RPMI8226 (cell line): ENCODE results near the gene SESTD1.
"Not testable (repeated sequence)": the region's sequence is repeated elsewhere in the genome, so short reads cannot be mapped to it uniquely, and the experiment has no call there.

ENCODE experiments used
- DNase-seq: peaks from one replicate; pipeline ENCODE4 v3.0.0-alpha.2; 2015

SESTD1 gene

DNA sequence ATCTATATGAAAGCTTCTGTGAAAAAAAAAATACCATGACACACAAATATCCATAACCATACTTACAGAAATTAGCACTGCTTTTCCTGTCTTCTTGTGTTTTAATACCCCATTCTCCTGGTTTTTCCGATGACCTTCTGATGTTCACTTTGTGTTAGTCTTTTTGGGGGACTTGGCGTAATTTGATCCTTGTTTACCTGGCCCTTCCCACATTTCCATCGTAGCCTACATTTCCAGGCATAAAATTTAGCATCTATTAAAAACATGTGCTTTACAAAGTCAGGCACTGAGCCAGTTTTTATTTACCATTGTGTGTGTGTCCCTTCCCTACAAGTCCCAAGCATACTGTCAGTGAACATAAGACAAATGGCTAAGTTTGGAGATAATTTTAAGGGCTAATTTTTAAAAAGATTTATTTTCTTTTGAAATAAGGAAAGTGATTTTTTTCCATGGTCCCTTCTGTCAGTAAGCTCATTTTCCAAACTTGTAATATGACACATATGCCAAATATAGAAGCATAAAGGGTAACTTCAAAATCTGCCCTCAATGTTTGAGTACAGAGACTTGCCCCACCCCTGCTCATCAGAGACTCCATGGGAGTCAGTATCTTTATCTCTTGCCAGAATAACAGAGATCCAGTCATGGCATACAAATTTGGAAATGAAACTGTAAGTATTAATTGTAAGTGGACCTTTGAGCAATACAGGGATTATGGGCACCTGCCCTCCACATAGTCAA is 27.3 kb downstream of the SESTD1 start:
- no peak for DNase-seq

DNA sequence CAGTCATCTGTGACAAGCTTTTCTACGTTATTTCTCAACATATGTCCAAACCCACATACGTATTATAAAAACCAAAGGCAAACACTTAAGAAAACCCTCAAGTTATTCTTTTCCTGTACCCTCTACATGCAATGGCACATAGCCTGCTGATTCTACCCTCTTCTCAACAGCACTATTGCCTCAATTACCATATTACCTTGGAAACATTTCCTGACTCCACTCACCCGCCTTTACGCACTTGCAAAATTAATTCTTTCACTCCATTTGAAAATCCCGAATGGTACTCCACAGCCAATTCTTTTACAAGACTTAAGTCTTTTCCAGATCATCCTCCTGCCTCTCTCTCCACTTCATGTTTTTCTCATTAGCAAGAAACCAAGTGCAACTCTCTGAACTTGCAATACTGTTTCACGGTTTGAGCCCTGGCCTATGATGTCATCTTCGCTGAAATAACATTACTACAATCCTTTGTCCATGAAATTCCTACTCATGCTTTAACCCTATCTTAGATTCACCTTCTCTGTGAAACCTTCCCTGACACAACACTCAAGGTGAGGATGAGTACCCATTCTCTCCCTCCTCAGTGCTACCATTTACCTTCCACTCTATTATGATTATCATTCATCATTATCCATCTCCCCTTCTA is 29.0 kb downstream of the SESTD1 start:
- DNase-seq = no peak

DNA sequence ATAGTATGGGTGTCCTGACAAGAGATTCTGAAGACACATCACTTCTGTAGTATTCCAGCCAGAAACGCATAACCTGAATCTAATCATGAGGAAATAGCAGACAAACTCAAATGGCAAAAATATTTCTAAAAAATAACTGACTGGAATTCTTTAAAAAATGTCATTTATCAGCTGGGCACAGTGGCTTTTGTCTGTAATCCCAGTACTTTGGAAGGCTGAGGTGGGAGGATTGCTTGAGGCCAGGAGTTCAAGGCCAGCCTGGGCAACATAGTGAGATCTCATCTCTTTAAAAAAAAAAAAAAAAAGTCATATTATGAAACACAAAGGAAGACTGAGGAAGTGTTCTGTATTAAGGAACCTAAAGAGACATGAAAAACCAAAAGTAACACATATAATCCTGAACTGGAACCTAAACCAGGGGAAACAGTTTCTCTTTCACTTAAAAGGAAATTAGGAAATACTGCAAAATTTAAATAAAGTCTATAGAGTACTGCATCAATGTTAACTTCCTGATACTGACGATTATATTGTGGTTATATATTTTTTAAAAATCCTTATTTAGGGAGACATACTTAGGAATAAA is 29.9 kb downstream of the SESTD1 start:
- no peak for DNase-seq

DNA sequence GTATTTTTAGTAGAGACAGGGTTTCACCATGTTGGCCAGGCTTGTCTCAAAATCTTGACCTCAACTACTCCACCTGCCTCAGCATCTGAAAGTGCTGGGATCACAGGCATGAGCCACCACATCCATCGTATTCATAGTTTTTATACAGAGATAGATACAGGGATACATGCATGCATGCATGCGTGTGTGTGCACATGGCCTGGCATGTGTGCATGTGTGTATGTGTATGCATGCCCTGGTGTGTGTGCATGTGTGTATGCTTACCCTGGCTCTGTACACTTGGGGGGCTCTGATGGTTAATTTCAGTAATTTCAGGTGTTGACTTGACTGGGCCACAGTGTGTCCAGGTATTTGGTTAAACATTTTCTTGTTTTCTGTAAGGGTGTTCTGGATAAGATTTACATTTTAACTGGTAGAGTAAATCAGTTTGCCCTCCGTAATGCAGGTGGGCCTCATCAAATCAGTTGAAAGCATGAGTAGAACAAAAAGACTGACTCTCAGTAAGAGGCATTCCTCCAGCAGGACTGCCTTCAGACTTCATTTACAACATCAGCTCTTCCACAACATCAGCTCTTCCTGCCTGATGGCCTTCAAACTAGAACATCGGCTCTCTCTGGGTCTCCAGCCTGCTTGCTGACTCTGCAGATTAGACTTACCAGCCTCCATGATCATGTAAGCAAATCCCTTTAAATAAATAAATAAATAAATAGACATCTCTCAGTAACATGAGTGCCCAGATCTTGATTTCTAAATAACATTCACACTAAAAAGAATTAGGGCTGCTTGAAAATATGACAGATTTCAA is 30.8 kb downstream of the SESTD1 start:
- peak; percentile 52 for DNase-seq

DNA sequence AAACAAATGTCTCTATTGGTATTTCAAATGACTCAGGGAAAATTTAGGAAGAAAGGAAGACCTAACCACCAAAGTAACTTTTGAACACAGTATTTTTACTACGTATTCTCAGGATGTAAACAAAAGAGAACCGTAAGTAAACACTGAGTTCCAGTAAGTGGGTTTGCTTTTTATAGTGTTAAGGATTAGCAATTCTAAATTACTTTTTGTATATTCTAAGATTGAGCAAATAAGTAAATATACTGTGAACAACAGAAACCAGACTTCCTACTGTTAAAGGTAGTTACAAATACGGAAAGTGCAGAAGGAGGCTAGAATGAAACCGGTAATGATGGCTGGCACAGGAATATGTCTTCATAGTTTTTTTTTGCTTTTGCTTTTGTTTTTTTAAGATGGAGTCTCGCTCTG is 31.5 kb downstream of the SESTD1 start:
- no peak for DNase-seq

DNA sequence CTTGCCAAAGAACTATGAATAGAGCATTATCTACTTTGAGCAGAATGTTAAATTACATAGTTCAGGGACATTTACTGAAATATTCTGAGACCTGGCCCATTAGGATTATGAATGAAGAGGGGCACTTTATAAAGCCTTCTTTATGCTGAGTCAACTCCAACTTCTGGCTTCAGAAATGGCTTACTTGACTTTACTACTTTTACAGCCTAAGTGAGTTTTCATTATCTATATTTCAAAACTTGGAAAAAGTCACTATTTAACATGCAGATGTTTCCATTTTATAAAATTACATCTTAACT is 37.7 kb downstream of the SESTD1 start:
- no peak for DNase-seq

DNA sequence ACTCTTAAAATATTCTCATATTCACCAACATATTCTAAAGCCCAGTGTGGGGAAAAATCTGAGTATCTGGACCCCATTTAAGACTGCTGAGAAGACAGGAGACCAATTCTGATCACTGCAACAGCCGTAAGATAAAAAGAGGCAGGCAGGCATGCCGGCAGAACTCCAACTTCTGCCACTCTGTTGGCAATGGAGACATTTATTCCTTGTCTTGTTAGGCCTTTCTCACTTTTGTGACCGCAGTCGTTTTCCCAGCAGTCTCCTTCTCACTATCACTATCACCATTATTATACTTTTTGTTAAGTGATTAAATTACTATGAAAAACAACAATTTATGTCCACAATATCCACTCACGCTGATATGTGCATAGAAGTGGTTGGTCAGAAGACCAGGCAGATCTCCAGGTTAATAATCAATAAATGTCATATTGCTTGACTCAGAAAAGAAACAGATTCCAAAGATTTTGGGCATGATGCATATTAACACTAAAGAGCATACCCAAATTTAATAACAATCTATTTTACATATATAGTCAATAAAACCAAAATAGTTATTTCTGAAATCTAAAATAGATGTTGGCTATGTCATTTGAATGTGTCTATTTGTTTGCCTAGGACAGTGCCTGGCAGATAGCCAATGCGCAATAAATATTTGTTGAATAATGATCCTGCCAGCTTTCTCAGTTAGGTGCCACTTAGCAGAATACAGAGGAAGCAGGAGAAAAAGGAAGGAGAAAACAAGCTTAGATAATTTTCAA is 38.2 kb downstream of the SESTD1 start:
- no peak for DNase-seq

DNA sequence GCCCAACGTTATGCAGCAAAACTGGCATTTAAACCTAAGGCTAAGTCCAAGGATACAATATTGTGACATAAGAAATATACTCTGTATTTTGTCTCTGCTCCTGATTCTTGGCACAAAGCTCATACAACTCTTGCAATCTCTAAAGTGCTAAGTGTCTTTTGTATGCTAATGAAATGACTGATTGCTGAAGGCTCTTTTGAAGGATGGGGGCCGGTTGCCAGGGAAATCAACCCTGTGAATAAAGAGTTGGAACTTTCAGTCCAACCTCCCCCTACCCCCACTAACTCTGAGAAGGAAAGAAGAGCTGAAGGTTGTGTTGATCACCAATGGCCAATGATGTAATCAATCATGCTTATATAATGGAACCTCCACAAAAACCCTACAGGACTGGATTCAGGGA is 40.3 kb downstream of the SESTD1 start:
- no peak for DNase-seq

DNA sequence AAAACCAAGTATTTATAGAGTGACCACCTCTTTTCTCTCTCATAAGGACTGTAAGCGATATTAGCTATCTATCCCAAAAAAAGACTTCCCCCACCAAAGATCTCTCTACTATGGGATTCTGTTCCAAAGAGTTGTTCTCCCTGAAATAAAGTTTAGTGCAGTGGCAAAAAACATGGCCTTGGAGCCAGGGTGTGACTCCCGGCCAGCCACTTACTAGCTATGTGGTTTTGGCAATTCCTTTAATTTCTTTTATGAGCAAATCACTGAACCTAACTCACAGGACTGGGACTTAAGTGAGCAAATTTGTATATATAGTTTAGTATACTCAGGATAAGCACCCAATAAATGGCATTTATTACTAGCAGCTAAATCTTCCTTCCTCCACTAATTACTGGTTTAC is 42.6 kb downstream of the SESTD1 start:
- DNase-seq = no peak

DNA sequence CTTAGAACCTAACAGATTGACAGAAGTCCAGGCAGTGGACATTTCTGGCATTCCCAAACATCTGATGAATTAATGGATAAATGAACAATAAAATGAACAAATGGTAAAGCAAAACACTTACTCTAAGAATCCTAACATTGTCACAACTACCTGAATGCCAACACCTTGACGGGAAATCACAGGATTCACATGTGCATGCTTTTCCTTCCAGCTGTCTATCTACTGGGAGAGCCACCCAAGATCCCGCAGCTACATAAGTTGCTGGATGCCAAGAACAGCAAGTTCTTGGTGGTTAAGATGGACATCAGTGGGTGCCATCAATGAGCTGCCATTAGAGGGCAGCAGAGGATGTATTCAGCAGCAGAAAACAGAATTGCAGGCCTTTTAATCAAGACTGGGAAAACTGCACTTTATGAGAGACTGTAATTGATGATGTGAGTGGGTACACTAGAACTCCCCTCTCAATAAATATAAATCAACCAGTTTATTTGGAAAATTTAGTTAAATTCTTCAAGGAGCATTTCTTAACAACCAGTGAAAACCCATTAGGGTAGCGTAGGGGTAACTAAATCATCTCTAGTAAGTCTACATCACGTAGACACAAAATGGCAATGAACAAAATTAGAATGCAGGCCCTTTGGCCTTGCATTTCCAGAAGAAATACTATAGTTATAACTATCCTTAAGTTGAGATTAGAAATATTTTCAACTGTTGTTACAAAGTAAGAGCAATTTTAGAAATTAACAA is 45.6 kb downstream of the SESTD1 start:
- DNase-seq = peak; percentile 75

DNA sequence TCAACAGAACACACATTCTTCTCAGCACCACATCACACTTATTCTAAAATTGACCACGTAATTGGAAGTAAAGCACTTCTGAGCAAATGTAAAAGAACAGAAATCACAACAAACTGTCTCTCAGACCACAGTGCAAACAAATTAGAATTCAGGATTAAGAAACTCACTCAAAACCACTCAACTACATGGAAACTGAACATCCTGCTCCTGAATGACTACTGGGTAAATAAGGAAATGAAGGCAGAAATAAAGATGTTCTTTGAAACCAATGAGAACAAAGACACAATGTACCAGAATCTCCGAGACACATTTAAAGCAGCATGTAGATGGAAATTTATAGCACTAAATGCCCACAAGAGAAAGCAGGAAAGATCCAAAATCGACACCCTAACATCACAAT is 50.0 kb downstream of the SESTD1 start:
- not testable (repeated sequence) for DNase-seq

DNA sequence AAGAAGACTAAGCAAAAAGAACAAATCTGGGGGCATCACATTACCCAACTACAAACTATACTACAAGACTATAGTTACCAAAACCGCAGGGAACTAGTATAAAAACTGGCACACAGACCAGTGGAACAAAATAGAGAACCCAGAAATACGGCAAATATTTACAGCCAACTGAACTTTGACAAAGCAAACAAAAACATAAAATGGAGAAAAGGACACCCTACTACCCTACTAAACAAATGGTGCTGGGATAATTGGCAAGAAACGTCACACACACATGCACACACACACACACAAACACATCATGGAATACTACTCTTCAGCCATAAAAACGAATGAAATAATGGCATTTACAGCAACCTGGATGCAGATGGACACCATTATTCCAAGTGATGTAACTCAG is 53.3 kb downstream of the SESTD1 start:
- DNase-seq = no peak

DNA sequence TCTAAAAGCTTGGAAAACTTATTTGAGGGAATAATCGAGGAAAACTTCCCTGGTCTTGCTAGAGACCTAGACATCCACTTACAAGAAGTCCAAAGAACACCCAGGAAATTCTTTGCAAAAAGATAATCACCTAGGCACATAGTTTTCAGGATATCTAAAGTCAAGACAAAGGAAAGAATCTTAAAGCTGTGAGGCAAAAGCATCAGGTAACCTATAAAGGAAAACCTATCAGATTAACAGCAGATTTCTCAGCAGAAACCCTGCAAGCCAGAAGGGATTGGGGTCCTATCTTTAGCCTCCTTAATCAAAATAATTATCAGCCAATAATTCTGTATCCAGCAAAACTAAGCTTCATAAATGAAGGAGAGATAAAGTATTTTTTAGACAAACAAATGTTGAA is 56.4 kb downstream of the SESTD1 start:
- DNase-seq = not testable (repeated sequence)

DNA sequence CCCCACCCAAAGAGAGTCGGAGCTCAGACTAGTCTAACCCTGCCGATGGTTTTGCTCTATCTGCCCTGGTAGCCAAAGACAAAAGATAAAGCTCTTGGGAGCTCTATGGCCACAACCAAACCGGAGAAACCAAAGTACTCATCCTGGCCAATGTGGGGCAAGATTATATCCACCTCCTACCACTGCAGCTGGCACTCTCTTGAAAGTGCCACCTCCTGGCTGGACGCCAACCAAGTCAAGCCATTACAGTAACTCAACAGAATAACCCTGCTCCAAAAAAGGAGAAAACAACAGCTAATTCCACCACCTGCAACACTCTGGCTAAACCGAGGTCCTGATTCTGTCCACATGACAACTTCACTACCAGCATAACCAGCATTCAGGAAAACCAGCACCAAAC is 57.6 kb downstream of the SESTD1 start:
- DNase-seq = peak; percentile 82

DNA sequence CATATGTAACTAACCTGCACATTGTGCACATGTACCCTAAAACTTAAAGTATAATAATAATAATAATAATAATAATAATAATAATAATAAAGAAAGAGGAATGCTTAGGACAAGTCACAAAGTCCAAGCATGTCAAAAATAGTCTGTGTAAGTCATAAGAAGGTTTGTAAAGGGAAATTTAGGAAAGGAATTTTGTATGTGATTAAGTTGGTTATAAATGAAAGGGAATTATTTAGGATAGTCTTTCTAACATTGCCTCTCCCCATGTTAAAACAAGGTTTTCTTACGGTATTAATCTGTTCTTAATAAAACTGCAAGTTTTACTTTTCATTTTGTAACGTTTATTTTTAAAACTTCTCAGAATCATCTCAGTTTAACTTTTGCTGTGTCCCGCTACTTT is 62.8 kb downstream of the SESTD1 start:
- DNase-seq = peak; percentile 24

DNA sequence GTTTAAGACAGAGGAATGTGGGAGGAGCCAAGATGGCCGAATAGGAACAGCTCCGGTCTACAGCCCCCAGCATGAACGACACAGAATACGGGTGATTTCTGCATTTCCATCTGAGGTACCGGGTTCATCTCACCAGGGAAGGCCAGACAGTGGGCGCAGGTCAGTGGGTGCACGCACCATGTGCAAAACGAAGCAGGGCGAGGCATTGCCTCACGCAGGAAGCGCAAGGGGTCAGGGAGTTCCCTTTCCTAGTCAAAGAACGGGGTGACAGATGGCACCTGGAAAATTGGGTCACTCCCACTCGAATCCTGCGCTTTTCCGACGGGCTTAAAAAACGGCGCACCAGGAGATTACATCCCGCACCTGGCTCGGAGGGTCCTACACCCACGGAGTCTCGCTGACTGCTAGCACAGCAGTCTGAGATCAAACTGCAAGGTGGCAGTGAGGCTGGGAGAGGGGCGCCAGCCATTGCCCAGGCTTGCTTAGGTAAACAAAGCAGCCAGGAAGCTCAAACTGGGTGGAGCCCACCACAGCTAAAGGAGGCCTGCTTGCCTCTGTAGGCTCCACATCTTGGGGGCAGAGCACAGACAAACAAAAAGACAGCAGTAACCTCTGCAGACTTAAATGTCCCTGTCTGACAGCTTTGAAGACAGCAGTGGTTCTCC is 68.6 kb downstream of the SESTD1 start:
- not testable (repeated sequence) for DNase-seq

DNA sequence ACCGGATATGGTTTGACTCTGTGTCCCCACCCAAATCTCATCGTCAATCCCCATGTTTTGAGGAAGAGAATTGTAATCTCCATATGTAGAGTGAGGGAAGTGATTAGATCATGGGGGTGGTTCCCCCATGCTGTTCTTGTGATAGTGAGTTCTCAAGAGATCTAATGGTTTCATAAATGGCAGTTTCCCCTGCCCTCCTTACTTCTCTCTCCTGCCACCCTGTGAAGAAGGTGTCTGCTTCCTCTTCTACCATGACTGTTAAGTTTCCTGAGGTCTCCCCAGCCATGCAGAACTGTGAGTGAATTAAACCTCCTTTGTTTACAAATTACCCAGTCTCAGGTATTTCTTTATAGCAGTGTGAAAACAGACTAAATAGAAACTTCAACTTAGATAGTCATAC is 69.5 kb downstream of the SESTD1 start:
- no peak for DNase-seq

DNA sequence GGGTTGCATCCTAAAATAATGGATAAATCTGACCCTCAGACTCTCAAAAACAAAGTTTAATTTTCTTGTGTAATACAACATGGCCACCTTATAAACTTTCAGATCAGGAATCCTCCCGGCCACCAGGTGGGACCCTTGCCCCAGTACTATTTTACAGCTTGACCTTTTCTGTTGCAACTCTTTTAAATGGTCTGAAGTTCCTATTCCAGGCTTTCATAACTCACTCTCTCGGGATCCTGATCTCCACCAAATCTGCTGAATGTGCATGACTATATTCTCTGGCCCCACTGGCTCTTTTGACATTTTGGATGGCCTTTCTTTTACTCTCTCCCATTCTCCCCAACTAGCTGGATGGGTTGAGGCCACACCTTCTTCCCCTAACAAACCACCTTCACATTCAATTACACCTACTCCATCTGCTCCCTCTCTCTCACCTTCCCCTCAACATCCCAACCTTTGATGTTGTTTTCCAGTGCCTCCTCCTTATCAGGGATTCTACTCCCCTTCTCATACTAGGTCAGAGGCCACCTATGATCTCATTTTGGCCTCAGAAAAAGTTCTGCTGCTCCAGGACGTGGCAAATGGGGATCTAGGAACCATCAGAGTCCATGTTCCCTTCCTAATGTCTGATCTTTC is 70.8 kb downstream of the SESTD1 start:
- no peak for DNase-seq

DNA sequence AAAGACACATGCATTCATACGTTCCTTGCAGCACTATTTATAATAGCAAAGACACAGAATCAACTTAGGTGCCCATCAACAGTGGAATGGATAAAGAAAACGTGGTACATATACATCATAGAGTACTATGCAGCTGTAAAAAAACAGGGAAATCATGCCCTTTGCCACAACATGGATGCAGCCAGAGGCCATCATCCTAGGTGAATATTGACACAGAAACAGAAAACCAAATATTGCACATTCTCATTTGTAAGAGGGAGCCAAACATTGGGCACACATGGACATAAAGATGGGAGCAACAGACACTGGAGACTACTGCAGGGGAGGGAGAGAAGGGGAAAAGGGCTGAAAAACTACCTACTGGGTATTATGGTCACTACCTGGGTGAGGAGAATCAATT is 73.5 kb downstream of the SESTD1 start:
- no peak for DNase-seq

DNA sequence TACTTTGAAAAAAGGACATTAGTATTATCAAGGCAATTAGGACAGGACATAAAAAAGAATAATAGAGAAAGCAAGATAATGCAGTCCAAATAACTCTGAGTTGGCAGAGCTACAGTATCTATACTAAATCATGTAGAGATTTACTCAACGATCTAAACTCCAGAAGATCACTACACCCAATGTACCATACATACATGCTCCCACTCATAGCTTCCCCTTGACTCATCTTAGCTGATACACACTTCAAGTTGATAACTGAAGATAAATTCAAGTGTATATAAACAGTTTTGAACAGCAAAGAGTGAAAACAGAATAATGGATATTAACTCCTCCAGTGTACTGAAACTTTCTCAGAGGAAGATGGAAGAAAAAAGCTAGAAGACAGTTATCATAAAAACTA is 78.5 kb downstream of the SESTD1 start:
- DNase-seq = no peak

DNA sequence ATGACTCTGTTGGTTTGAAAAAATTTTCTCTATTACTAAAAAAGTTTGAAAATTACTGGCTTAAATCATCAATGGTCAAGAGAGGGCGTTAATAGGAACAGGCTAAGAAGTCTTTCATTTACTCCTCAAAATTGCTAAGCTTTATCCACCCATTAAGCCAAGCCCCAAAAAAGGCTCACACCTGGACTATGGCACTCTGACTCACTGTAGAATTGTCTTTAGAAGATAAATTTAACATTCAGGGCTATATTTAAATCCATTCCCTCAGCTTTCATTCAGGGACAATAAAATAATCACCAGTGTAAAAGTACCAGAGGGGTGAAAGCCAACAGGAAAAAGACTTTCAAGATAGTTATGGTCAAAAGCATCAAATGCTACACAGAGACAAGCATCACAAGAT is 80.0 kb downstream of the SESTD1 start:
- no peak for DNase-seq
